OCI-LY1 (cell line): ENCODE measurements around the gene FAIM2.

Source experiments
- H2AFZ ChIP-seq: fragments of 200-600 bp; sonication (generic), shearing (Covaris generic); 2 replicates; pipeline ENCODE4 v1.6.0; 2014; ENCODE audit warnings: antibody characterized with exemption, mild to moderate bottlenecking, low read length
- H3F3A ChIP-seq: fragments of 200-600 bp; sonication (generic), shearing (Covaris generic); 2 replicates; pipeline ENCODE4 v1.6.0; 2014; ENCODE audit warnings: mild to moderate bottlenecking, antibody characterized with exemption, low read length, moderate library complexity; ENCODE audit not compliant: insufficient read depth
- H3K27ac ChIP-seq: fragments of 200-600 bp; sonication (generic); 2 replicates; pipeline ENCODE4 v1.5.1; 2014; ENCODE audit warnings: low read length, mixed run types, mild to moderate bottlenecking, low read depth; ENCODE audit not compliant: poor library complexity, severe bottlenecking
- H3K27me3 ChIP-seq: fragments of 200-600 bp; sonication (generic); 2 replicates; pipeline ENCODE4 v1.6.0; 2014; ENCODE audit warnings: antibody characterized with exemption, mild to moderate bottlenecking, low read length, moderate library complexity; ENCODE audit not compliant: insufficient read depth
- H3K36me3 ChIP-seq: fragments of 200-600 bp; sonication (generic); 2 replicates; pipeline ENCODE4 v1.6.1; 2014; ENCODE audit warnings: mild to moderate bottlenecking, antibody characterized with exemption, low read length, moderate library complexity, mixed read lengths; ENCODE audit not compliant: insufficient read depth
- H3K4me1 ChIP-seq: fragments of 200-600 bp; sonication (generic); 2 replicates; pipeline ENCODE4 v1.5.1; 2014; ENCODE audit warnings: mild to moderate bottlenecking, low read length, moderate library complexity; ENCODE audit not compliant: insufficient read depth, severe bottlenecking
- H3K4me2 ChIP-seq: fragments of 200-600 bp; sonication (generic), shearing (Covaris generic); 2 replicates; pipeline ENCODE4 v1.6.1; 2014; ENCODE audit warnings: low read length
- H3K4me3 ChIP-seq: fragments of 200-600 bp; sonication (generic); 2 replicates; pipeline ENCODE4 v1.5.1; 2014; ENCODE audit warnings: low read length, low read depth, mild to moderate bottlenecking, mixed read lengths; ENCODE audit not compliant: poor library complexity, severe bottlenecking
- H3K79me2 ChIP-seq: fragments of 200-600 bp; shearing (Covaris generic); 2 replicates; pipeline ENCODE4 v1.6.1; 2016; ENCODE audit warnings: mixed run types, low read length, mixed read lengths; ENCODE audit not compliant: insufficient read depth
- H3K9ac ChIP-seq: fragments of 200-600 bp; sonication (generic), shearing (Covaris generic); 2 replicates; pipeline ENCODE4 v1.6.1; 2014; ENCODE audit warnings: mild to moderate bottlenecking, low read length, mixed read lengths
- H3K9me2 ChIP-seq: fragments of 200-600 bp; sonication (generic), shearing (Covaris generic); 2 replicates; pipeline ENCODE4 v1.6.1; 2014; ENCODE audit warnings: low read depth, mild to moderate bottlenecking, low read length, mixed read lengths
- H3K9me3 ChIP-seq: fragments of 200-600 bp; shearing (Covaris generic); 2 replicates; pipeline ENCODE4 v1.6.1; 2014; ENCODE audit warnings: low read length, mixed read lengths
- H4K20me1 ChIP-seq: fragments of 200-600 bp; sonication (generic), shearing (Covaris generic); 2 replicates; pipeline ENCODE4 v1.6.0; 2016; ENCODE audit warnings: mild to moderate bottlenecking, low read length; ENCODE audit not compliant: insufficient read depth
- CTCF ChIP-seq: fragments of 200-600 bp; sonication (generic), shearing (Covaris generic); IDR thresholded peaks from 2 replicates; pipeline ENCODE4 v1.5.1; 2017; ENCODE audit warnings: mild to moderate bottlenecking, antibody characterized with exemption, low read length, moderate library complexity, mixed read lengths
- EZH2 ChIP-seq: fragments of 200-600 bp; sonication (generic), shearing (Covaris generic); IDR thresholded peaks from 2 replicates; pipeline ENCODE4 v1.8.0; 2017; ENCODE audit warnings: borderline replicate concordance, mixed run types, mild to moderate bottlenecking, antibody characterized with exemption, low read length, moderate library complexity, mixed read lengths

FAIM2 gene

GRCh38 chr12:49916129-49916919 lies 12.6 kb upstream of the FAIM2 start:
- Histone ChIP-seq H2AFZ (no peak overlapping the region), H3K36me3 (no peaks in the 10 kb centered on the region), H3K4me2 (no peak overlapping the region), H3K4me3 (no peak overlapping the region), H4K20me1 (no peaks in the 10 kb centered on the region), H3K4me1 (no peaks in the 10 kb centered on the region), H3K79me2 (no peaks in the 10 kb centered on the region), H3K27me3 (0 out of 2 replicates have a peak, but pooled peaks cover 9% of the 10 kb centered on the region), H3K27ac (no peak overlapping the region), H3F3A (no peaks in the 10 kb centered on the region), H3K9ac (no peak overlapping the region), H3K9me2 (no peaks in the 10 kb centered on the region), H3K9me3 (no peaks in the 10 kb centered on the region)
- no peak for TF ChIP-seq EZH2
- no peak for TF ChIP-seq CTCF

GRCh38 chr12:49912345-49913255 lies 8.9 kb upstream of the FAIM2 start:
- Histone ChIP-seq H3K9ac (no peak overlapping the region), H3K36me3 (no peaks in the 10 kb centered on the region), H3K27ac (no peak overlapping the region), H4K20me1 (no peaks in the 10 kb centered on the region), H3K4me3 (no peak overlapping the region), H3K79me2 (no peaks in the 10 kb centered on the region), H3F3A (no peaks in the 10 kb centered on the region), H3K4me1 (no peaks in the 10 kb centered on the region), H3K27me3 (peaks cover 9% of the 10 kb centered on the region; the same call in 1 of the 2 replicates), H3K9me2 (no peaks in the 10 kb centered on the region), H3K9me3 (no peaks in the 10 kb centered on the region), H3K4me2 (no peak overlapping the region), H2AFZ (no peak overlapping the region)
- TF ChIP-seq CTCF = no peak
- TF ChIP-seq EZH2 = no peak

GRCh38 chr12:49911213-49911605 lies 7.5 kb upstream of the FAIM2 start:
- no peaks in the 10 kb centered on the region for H4K20me1 ChIP-seq
- peaks cover 3% of the 10 kb centered on the region; the same call in 1 of the 2 replicates for H3K27me3 ChIP-seq
- no peak overlapping the region for H3K9ac ChIP-seq
- H3K9me2 ChIP-seq = no peaks in the 10 kb centered on the region
- no peak overlapping the region for H2AFZ ChIP-seq
- H3F3A ChIP-seq = no peaks in the 10 kb centered on the region
- H3K9me3 ChIP-seq = no peaks in the 10 kb centered on the region
- H3K36me3 ChIP-seq = no peaks in the 10 kb centered on the region
- H3K4me1 ChIP-seq = no peaks in the 10 kb centered on the region
- no peak overlapping the region for H3K27ac ChIP-seq
- TF ChIP-seq EZH2 = no peak
- no peak for TF ChIP-seq CTCF
- no peaks in the 10 kb centered on the region for H3K79me2 ChIP-seq
- no peak overlapping the region for H3K4me2 ChIP-seq
- no peak overlapping the region for H3K4me3 ChIP-seq
